T-helper 2 cell treated with Interferon-gamma antibody and Interleukin-4, amounts not matched to agents 5 μg/mL and 100 μg/mL, for 36 hours (primary cell): ENCODE data around the gene ALPI.
"Not testable (repeated sequence)": the region's sequence is repeated elsewhere in the genome, so short reads cannot be mapped to it uniquely, and the experiment has no call there.

Experiments
- DNase-seq: peaks from one replicate; pipeline ENCODE4 v3.0.0; 2021; ENCODE audit warnings: low spot score
- H3K27ac Mint-ChIP-seq: one replicate; pipeline ENCODE4 v1.8.0; 2021; ENCODE audit warnings: mild to moderate bottlenecking, mixed read lengths
- H3K27me3 Mint-ChIP-seq: one replicate; pipeline ENCODE4 v1.8.0; 2021; ENCODE audit warnings: low read depth, mixed read lengths
- H3K36me3 Mint-ChIP-seq: one replicate; pipeline ENCODE4 v1.8.0; 2021; ENCODE audit warnings: low read depth, mixed read lengths
- H3K4me1 Mint-ChIP-seq: one replicate; pipeline ENCODE4 v1.8.0; 2021; ENCODE audit warnings: low read depth, mixed read lengths
- H3K4me3 Mint-ChIP-seq: one replicate; pipeline ENCODE4 v1.8.0; 2022; ENCODE audit warnings: mild to moderate bottlenecking, moderate library complexity, mixed read lengths
- H3K9me3 Mint-ChIP-seq: one replicate; pipeline ENCODE4 v1.8.0; 2021; ENCODE audit warnings: mixed read lengths

Gene ALPI

GRCh38 chr2:232417489-232417888 is 38.5 kb upstream of the ALPI start:
- Mint-ChIP-seq H3K4me3 (no peak overlapping the region), H3K36me3 (peaks cover under 1% of the 10 kb centered on the region), H3K9me3 (peaks cover 4% of the 10 kb centered on the region), H3K4me1 (peaks cover 11% of the 10 kb centered on the region), H3K27ac (no peak overlapping the region), H3K27me3 (peaks cover 61% of the 10 kb centered on the region)
- DNase-seq, result no peak

GRCh38 chr2:232418056-232418455 is 37.9 kb upstream of the ALPI start:
- Mint-ChIP-seq H3K27me3 (peaks cover 61% of the 10 kb centered on the region), H3K4me1 (peaks cover 6% of the 10 kb centered on the region), H3K27ac (no peak overlapping the region), H3K4me3 (peak overlapping the region; percentile 1), H3K9me3 (peaks cover 8% of the 10 kb centered on the region), H3K36me3 (peaks cover 3% of the 10 kb centered on the region)
- DNase-seq, result no peak

GRCh38 chr2:232418466-232419244 is 37.3 kb upstream of the ALPI start:
- H3K27me3 Mint-ChIP-seq, result peaks cover 61% of the 10 kb centered on the region
- H3K36me3 Mint-ChIP-seq, result peaks cover 3% of the 10 kb centered on the region
- peaks cover 4% of the 10 kb centered on the region for H3K4me1 Mint-ChIP-seq
- peak; percentile 13 for DNase-seq
- peaks cover 8% of the 10 kb centered on the region for H3K9me3 Mint-ChIP-seq
- peak overlapping the region; percentile 29 for H3K4me3 Mint-ChIP-seq
- no peak overlapping the region for H3K27ac Mint-ChIP-seq

GRCh38 chr2:232419245-232420072 is 36.5 kb upstream of the ALPI start:
- Mint-ChIP-seq H3K4me1 (peaks cover 4% of the 10 kb centered on the region), H3K27ac (no peak overlapping the region), H3K9me3 (peaks cover 8% of the 10 kb centered on the region), H3K36me3 (peaks cover 3% of the 10 kb centered on the region), H3K27me3 (peaks cover 59% of the 10 kb centered on the region), H3K4me3 (no peak overlapping the region)
- DNase-seq, result no peak

GRCh38 chr2:232420073-232420454 is 35.9 kb upstream of the ALPI start:
- H3K9me3 Mint-ChIP-seq, result peaks cover 8% of the 10 kb centered on the region
- H3K4me3 Mint-ChIP-seq, result no peak overlapping the region
- H3K36me3 Mint-ChIP-seq, result peaks cover 3% of the 10 kb centered on the region
- H3K27me3 Mint-ChIP-seq, result peaks cover 59% of the 10 kb centered on the region
- peaks cover 4% of the 10 kb centered on the region for H3K4me1 Mint-ChIP-seq
- no peak overlapping the region for H3K27ac Mint-ChIP-seq
- no peak for DNase-seq

- peaks cover 63% of the 10 kb centered on the region for H3K27me3 Mint-ChIP-seq
- no peak overlapping the region for H3K27ac Mint-ChIP-seq
- peak; percentile 14 for DNase-seq
- H3K36me3 Mint-ChIP-seq, result peaks cover 3% of the 10 kb centered on the region
- peaks cover 8% of the 10 kb centered on the region for H3K9me3 Mint-ChIP-seq
- H3K4me1 Mint-ChIP-seq, result peaks cover 4% of the 10 kb centered on the region
- H3K4me3 Mint-ChIP-seq, result no peak overlapping the region
These were observed 35.3 kb upstream of the ALPI start for GRCh38 chr2:232420463-232421188.

GRCh38 chr2:232421189-232421785 is 34.7 kb upstream of the ALPI start:
- Mint-ChIP-seq H3K36me3 (peaks cover 3% of the 10 kb centered on the region), H3K4me1 (peaks cover 4% of the 10 kb centered on the region), H3K27ac (no peak overlapping the region), H3K4me3 (no peak overlapping the region), H3K27me3 (peaks cover 60% of the 10 kb centered on the region), H3K9me3 (peaks cover 8% of the 10 kb centered on the region)
- no peak for DNase-seq

- DNase-seq, result no peak
- Mint-ChIP-seq H3K9me3 (peaks cover 8% of the 10 kb centered on the region), H3K4me3 (no peak overlapping the region), H3K4me1 (peaks cover 4% of the 10 kb centered on the region), H3K36me3 (peaks cover 3% of the 10 kb centered on the region), H3K27me3 (peaks cover 59% of the 10 kb centered on the region), H3K27ac (no peak overlapping the region)
These were observed 33.9 kb upstream of the ALPI start for GRCh38 chr2:232422051-232422450.

DNA sequence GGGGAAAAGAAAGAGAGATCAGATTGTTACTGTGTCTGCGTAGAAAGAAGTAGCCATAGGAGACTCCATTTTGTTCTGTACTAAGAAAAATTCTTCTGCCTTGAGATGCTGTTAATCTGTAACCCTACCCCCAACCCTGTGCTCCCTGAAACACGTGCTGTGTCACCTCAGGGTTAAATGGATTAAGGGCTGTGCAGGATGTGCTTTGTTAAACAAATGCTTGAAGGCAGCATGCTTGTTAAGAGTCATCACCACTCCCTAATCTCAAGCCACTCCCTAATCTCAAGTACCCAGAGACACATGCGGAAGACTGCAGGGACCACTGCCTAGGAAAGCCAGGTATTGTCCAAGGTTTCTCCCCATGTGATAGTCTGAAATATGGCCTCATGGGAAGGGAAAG is 33.0 kb upstream of the ALPI start:
- H3K4me3 Mint-ChIP-seq, H3K9me3 Mint-ChIP-seq, H3K27ac Mint-ChIP-seq, H3K36me3 Mint-ChIP-seq, DNase-seq, H3K4me1 Mint-ChIP-seq: not testable (repeated sequence)
- peaks cover 57% of the 10 kb centered on the region for H3K27me3 Mint-ChIP-seq

DNA sequence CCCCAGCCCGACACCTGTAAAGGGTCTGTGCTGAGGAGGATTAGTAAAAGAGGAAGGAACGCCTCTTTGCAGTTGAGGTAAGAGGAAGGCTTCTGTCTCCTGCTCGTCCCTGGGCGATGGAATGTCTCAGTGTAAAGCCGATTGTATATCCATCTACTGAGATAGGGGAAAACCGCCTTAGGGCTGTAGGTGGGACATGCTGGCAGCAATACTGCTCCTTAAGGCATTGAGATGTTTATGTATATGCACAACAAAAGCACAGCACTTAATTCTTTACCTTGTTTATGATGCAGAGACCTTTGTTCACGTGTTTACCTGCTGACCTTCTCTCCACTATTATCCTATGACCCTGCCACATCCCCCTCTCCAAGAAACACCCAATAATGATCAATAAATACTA is 32.5 kb upstream of the ALPI start:
- DNase-seq, H3K9me3 Mint-ChIP-seq, H3K27ac Mint-ChIP-seq, H3K4me3 Mint-ChIP-seq, H3K36me3 Mint-ChIP-seq, H3K4me1 Mint-ChIP-seq: not testable (repeated sequence)
- peaks cover 53% of the 10 kb centered on the region for H3K27me3 Mint-ChIP-seq

DNA sequence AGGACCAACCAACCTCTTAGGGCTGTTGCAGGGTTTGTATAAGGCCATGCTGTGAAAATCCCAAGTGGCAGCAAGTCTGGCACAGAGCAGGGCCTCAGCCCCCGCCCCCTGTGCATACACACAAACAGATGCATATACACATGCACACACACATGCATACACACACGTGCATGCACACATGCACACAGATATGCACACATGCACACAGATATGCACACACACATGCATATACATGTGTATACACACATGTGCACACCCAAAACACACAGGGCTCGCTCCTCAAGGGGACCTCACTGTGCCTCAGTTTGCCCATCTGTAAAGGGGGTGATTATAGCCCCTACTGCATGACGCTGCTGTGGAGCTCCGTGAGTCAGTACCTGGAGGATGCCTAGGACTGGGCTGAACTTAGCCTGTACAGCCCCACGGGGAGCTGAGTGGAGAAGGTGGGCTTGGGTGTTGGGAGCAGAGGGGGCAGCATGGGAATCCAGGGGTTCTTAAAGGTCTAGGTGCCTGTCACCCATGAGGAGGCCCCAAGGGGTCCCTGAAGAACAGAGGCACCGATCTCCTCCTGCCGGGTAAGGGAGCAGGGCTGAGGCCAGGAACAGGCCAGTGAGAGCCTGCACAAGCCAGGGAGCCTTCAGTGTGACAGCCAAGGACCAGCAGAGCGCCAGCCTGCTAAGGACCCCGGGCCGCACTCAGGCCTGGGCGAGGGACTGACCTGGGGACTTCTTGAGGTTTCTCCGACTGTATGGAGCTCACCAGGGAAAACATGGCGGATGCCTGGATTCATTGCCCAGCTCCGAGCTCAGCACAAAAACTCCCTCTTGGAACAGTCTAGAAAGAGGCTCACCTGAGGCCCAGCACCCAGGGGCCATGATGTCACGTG is 24.0 kb upstream of the ALPI start:
- H3K4me3 Mint-ChIP-seq, result no peak overlapping the region
- H3K27ac Mint-ChIP-seq, result no peak overlapping the region
- no peak for DNase-seq
- H3K27me3 Mint-ChIP-seq, result no peaks in the 10 kb centered on the region
- H3K9me3 Mint-ChIP-seq, result no peaks in the 10 kb centered on the region
- no peaks in the 10 kb centered on the region for H3K4me1 Mint-ChIP-seq
- no peaks in the 10 kb centered on the region for H3K36me3 Mint-ChIP-seq

DNA sequence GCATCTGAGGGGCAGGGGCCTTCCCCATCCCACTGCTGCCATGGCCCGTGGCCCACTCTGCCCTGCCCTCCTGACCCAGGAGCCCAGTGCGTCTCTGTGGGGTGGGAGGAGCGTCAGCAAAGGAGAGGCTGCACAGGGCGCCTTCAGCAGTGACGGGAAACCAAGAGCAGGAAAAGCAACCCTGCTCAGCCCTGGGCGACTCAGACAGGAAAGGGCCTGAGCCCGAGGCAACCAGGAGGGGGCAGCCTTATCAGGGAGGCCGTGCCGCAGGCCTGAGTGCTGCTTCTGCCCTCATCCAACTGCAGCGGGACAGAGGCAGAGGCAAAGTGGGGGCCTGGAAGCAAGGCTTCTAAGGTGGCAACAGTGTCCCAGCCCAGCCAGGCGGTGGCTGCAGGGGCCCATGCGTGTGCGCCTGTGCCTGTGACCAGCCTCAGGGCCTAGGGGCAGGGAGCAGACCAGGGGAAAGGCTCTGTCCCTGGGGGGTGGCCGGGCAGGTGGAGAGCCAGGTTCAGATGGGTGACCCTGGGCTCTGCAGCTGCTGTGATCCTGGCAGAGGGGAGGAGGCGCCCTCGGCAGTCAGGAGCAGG is 23.3 kb upstream of the ALPI start:
- Mint-ChIP-seq H3K27ac (no peak overlapping the region), H3K4me1 (no peaks in the 10 kb centered on the region), H3K36me3 (no peaks in the 10 kb centered on the region), H3K9me3 (no peaks in the 10 kb centered on the region), H3K4me3 (no peak overlapping the region), H3K27me3 (no peaks in the 10 kb centered on the region)
- no peak for DNase-seq

DNA sequence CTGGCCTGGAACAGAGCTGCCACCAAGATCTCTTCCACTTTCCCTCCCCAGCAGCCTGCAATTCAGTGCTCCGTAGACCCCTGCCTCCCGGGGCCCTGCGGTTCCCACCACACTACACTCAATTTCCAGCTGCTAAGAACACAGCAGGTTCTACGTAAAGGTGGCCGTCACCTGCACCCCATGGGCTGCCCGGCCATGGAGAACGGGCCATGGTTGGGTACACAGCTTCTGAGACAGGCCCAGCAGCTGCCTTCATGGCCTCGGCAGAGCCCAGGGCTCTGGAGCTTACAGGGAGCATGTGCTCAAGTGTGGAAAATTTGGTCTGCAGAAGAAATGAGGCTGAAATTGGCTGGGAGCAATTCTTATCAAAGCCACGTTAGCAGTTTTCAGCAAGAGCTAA is 22.3 kb upstream of the ALPI start:
- DNase-seq, H3K9me3 Mint-ChIP-seq, H3K27ac Mint-ChIP-seq, H3K27me3 Mint-ChIP-seq, H3K36me3 Mint-ChIP-seq, H3K4me3 Mint-ChIP-seq, H3K4me1 Mint-ChIP-seq: not testable (repeated sequence)
